HL-60/S4 treated with retinoic acid at 250 ng/mL for 4 days and 3 days (cell line): Measurements from ENCODE around the gene PTTG1IP.
"Not testable (repeated sequence)": the region's sequence is repeated elsewhere in the genome, so short reads cannot be mapped to it uniquely, and the experiment has no call there.

Experiments used
- in situ Hi-C: fragments of 300-500 bp; cut with MboI; formaldehyde crosslinking; loops from 2 replicates; pipeline ENCODE4 v1.7.0; 2022; ENCODE audit warnings: low sequenced_read_pairs

PTTG1IP gene

GRCh38 chr21:44873356-44874239 is at the start of gene PTTG1IP:
TSS of gene PTTG1IP (minus strand) at chr21:44873690. CDS start at chr21:44873616, 74 bp downstream.
- in situ Hi-C loops, result no loop called here

- in situ Hi-C loops, result no loop called here
These were observed 48.4 kb upstream of the PTTG1IP start for GRCh38 chr21:44921928-44922327.

- in situ Hi-C loops, result no loop called here
These were observed 47.5 kb upstream of the PTTG1IP start, which contains the start of gene ITGB2 for GRCh38 chr21:44920694-44921604. TSS of gene ITGB2 (minus strand) at chr21:44920899. CDS start at chr21:44910782, 10,117 bp downstream.

- in situ Hi-C loops, result no loop called here
These were observed 46.6 kb upstream of the PTTG1IP start for GRCh38 chr21:44919913-44920693.

GRCh38 chr21:44919111-44919912 is 45.8 kb upstream of the PTTG1IP start:
- in situ Hi-C loops, result no loop called here

GRCh38 chr21:44918581-44919033 is 45.1 kb upstream of the PTTG1IP start:
- in situ Hi-C loops, result no loop called here

GRCh38 chr21:44918107-44918470 is 44.6 kb upstream of the PTTG1IP start:
- in situ Hi-C loops, result no loop called here

GRCh38 chr21:44917446-44918106 is 44.1 kb upstream of the PTTG1IP start:
- in situ Hi-C loops, result no loop called here

- in situ Hi-C loops, result no loop called here
These were observed 43.5 kb upstream of the PTTG1IP start for GRCh38 chr21:44916965-44917364.

GRCh38 chr21:44914176-44914874 is 40.8 kb upstream of the PTTG1IP start:
- in situ Hi-C loops, result no loop called here

- in situ Hi-C loops, result no loop called here
These were observed 40.1 kb upstream of the PTTG1IP start for GRCh38 chr21:44913425-44914175.

GRCh38 chr21:44912506-44913412 is 39.3 kb upstream of the PTTG1IP start:
- in situ Hi-C loops, result not testable (repeated sequence)

- in situ Hi-C loops, result no loop called here
These were observed 38.6 kb upstream of the PTTG1IP start for GRCh38 chr21:44912158-44912473.

- in situ Hi-C loops, result no loop called here
These were observed 38.1 kb upstream of the PTTG1IP start for GRCh38 chr21:44911384-44912157.

- in situ Hi-C loops, result no loop called here
These were observed 37.5 kb upstream of the PTTG1IP start for GRCh38 chr21:44911068-44911383.

GRCh38 chr21:44910229-44911067 is 37.0 kb upstream of the PTTG1IP start:
- in situ Hi-C loops, result no loop called here
